CD4-positive, alpha-beta T cell (primary cell): ENCODE measurements around the gene CLHC1. TPM values are rescaled to one million over a fixed set of nuclear protein-coding genes. Genes with fewer than 3 reads are reported as not detected.

ENCODE experiments used
- ATAC-seq: fragments of 200-7000 bp; cut with Tn5 transposase; one replicate; pipeline ENCODE4 v1.10.0; 2022; ENCODE audit warnings: mild to moderate bottlenecking; ENCODE audit not compliant: poor library complexity
- CTCF ChIA-PET: fragments of 350-600 bp; sonication (Branson Sonifier 250); formaldehyde crosslinking; loops from one replicate; lab custom pipeline; 2021; ENCODE audit warnings: antibody characterized with exemption, inconsistent platforms; lab: Charles Lee
- POLR2A ChIA-PET: fragments of 350-600 bp; sonication (Branson Sonifier 250); formaldehyde crosslinking; loops from one replicate; lab custom pipeline; 2021; ENCODE audit warnings: antibody characterized with exemption, inconsistent platforms; lab: Charles Lee
- DNase-seq, 14 experiments: peaks; one replicate each; pipeline ENCODE4 v3.0.0-alpha.2; 2013 to 2020; ENCODE audit warnings: mixed read lengths in 2 of 14
- H3K27ac ChIP-seq, 2 donors: one replicate each; pipeline versions ENCODE4 v1.5.1 to v1.7.0; 2013; ENCODE audit warnings: low read length in 2 of 2, low read depth in 1 of 2, mild to moderate bottlenecking in 1 of 2
- H3K27me3 ChIP-seq, 2 experiments: 1 replicate in 1 of 2; 2 replicates in 1 of 2; pipeline versions ENCODE4 v1.6.1 to v1.7.0; 2013; ENCODE audit warnings: low read length in 2 of 2, control low read depth in 1 of 2, mild to moderate bottlenecking in 1 of 2, moderate library complexity in 1 of 2; ENCODE audit not compliant: insufficient read depth in 2 of 2, control insufficient read depth in 1 of 2
- H3K36me3 ChIP-seq: one replicate; pipeline ENCODE4 v1.6.1; 2013; ENCODE audit warnings: low read length, control low read depth; ENCODE audit not compliant: insufficient read depth
- H3K4me1 ChIP-seq: one replicate; pipeline ENCODE4 v1.6.1; 2013; ENCODE audit warnings: low read length, control low read depth; ENCODE audit not compliant: insufficient read depth
- H3K4me3 ChIP-seq: one replicate; pipeline ENCODE4 v1.5.1; 2013; ENCODE audit warnings: mild to moderate bottlenecking, low read length, moderate library complexity
- H3K9me3 ChIP-seq, 2 experiments: 1 replicate in 1 of 2; 2 replicates in 1 of 2; pipeline versions ENCODE4 v1.6.1 to v1.7.0; 2013; ENCODE audit warnings: low read length in 2 of 2, mild to moderate bottlenecking in 2 of 2, control low read depth in 1 of 2, moderate library complexity in 1 of 2; ENCODE audit not compliant: control insufficient read depth in 1 of 2, insufficient read depth in 1 of 2
- H3K27ac Mint-ChIP-seq: one replicate; pipeline ENCODE4 v1.8.0; 2020; ENCODE audit warnings: mixed read lengths
- H3K27me3 Mint-ChIP-seq: one replicate; pipeline ENCODE4 v1.8.0; 2021; ENCODE audit warnings: mixed read lengths
- H3K36me3 Mint-ChIP-seq: one replicate; pipeline ENCODE4 v1.8.0; 2021; ENCODE audit warnings: low read depth, mixed read lengths
- H3K4me1 Mint-ChIP-seq: one replicate; pipeline ENCODE4 v1.8.0; 2021; ENCODE audit warnings: low read depth, mixed read lengths
- H3K4me3 Mint-ChIP-seq: one replicate; pipeline ENCODE4 v1.8.0; 2020; ENCODE audit warnings: mild to moderate bottlenecking, mixed read lengths
- H3K9me3 Mint-ChIP-seq: one replicate; pipeline ENCODE4 v1.8.0; 2020; ENCODE audit warnings: mixed read lengths
- intact Hi-C, 2 experiments: fragments of 100-400 bp; cut with DNase I in 1 of 2; cut with micrococcal nuclease in 1 of 2; formaldehyde crosslinking; loops; one replicate each; pipeline versions ENCODE4 v1.15.1 to v1.9.0; 2023 to 2025; cut with DNase I, micrococcal nuclease
- total RNA-seq, 174 experiments: library from RNA in 2 of 174; stranded (reverse) in 2 of 174; gene quantifications; one replicate each; pipeline ENCODE4 v1.2.3 and lab custom pipeline; 2021 to 2026
- TF ChIP-seq, protein P1 (sequence below): fragments of 200-600 bp; IDR thresholded peaks from one replicate; pipeline ENCODE4 v1.8.0; 2022; ENCODE audit warnings: antibody characterized with exemption, mild to moderate bottlenecking

Gene CLHC1
- total RNA-seq, 2 experiments from 2014 or later = 4.4 TPM

DNA sequence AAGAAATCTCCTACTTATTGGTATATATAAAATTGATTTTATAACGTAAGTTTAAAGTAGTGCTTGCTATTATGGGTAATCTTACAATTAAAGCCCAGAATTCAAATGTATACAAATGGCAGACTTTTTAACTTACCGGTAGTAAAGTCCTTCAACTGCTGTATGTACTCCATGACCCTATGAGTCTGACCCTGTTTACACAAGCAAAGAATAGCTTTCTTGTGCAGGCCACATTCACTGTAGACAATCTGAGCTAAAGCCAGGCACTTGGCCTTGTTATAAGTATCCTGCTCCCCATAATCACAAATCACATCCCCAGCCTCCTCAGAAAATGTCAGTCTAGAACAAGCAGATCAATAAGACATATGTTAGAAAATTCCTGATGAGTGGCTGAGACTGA, 51.7 kb downstream of the CLHC1 start:
- Histone ChIP-seq H3K27ac (no peak overlapping the region), H3K27me3 (no peaks in the 10 kb centered on the region), H3K4me1 (no peaks in the 10 kb centered on the region), H3K9me3 (no peaks in the 10 kb centered on the region), H3K4me3 (no peak overlapping the region), H3K36me3 (no peaks in the 10 kb centered on the region)
- DNase-seq (no peak), ATAC-seq (no peak)
- Mint-ChIP-seq H3K9me3 (no peaks in the 10 kb centered on the region), H3K36me3 (no peaks in the 10 kb centered on the region), H3K27me3 (no peaks in the 10 kb centered on the region), H3K27ac (no peak overlapping the region), H3K4me3 (no peak overlapping the region), H3K4me1 (peaks cover 9% of the 10 kb centered on the region)
- ChIA-PET CTCF (no interaction called here), POLR2A (no interaction called here)
- TF ChIP-seq, protein P1, sequence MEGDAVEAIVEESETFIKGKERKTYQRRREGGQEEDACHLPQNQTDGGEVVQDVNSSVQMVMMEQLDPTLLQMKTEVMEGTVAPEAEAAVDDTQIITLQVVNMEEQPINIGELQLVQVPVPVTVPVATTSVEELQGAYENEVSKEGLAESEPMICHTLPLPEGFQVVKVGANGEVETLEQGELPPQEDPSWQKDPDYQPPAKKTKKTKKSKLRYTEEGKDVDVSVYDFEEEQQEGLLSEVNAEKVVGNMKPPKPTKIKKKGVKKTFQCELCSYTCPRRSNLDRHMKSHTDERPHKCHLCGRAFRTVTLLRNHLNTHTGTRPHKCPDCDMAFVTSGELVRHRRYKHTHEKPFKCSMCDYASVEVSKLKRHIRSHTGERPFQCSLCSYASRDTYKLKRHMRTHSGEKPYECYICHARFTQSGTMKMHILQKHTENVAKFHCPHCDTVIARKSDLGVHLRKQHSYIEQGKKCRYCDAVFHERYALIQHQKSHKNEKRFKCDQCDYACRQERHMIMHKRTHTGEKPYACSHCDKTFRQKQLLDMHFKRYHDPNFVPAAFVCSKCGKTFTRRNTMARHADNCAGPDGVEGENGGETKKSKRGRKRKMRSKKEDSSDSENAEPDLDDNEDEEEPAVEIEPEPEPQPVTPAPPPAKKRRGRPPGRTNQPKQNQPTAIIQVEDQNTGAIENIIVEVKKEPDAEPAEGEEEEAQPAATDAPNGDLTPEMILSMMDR = no peak
- intact Hi-C loops = no loop called here

DNA sequence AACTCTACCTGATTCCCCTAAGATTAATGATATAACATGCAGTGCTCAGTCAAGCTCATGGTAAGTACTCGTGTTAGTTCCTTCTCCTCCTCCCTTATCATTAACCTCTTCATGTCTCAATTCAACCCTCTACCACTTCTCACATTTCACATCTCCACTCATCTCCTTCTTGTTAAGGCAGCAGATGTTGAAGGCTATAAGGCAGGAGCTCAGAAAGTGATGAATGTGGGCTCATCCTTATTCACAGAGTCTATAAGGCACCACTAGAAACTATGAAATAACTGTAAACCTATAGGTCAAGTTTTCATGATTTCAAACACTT, 56.0 kb downstream of the CLHC1 start:
- Histone ChIP-seq H3K9me3 (no peaks in the 10 kb centered on the region), H3K4me3 (no peak overlapping the region), H3K4me1 (no peaks in the 10 kb centered on the region), H3K27me3 (no peaks in the 10 kb centered on the region), H3K27ac (no peak overlapping the region), H3K36me3 (no peaks in the 10 kb centered on the region)
- intact Hi-C loops = loop anchor here (5.0 to 10.0 kb wide), 4 partner anchors 451 to 1069 kb away; partner anchors contain the start of gene EML6 (in 2 of the 2)
- no peak overlapping the region for H3K4me3 Mint-ChIP-seq
- no peak for DNase-seq
- CTCF ChIA-PET = interaction anchor here (1.1 to 3.1 kb wide), 5 partner anchors 10 to 337 kb away, joined by 3 to 13 read pairs (median 4); no protein-coding TSS in a partner anchor
- H3K9me3 Mint-ChIP-seq = no peaks in the 10 kb centered on the region
- no peak overlapping the region for H3K27ac Mint-ChIP-seq
- peak; percentile 22 for ATAC-seq
- no peaks in the 10 kb centered on the region for H3K27me3 Mint-ChIP-seq
- TF ChIP-seq, protein P1 = no peak
- H3K4me1 Mint-ChIP-seq = peaks cover 10% of the 10 kb centered on the region
- no peaks in the 10 kb centered on the region for H3K36me3 Mint-ChIP-seq
- POLR2A ChIA-PET = interaction anchor here (0.9 to 1.1 kb wide), 2 partner anchors 9 to 1127 kb away, joined by 3 to 4 read pairs; no protein-coding TSS in a partner anchor

DNA sequence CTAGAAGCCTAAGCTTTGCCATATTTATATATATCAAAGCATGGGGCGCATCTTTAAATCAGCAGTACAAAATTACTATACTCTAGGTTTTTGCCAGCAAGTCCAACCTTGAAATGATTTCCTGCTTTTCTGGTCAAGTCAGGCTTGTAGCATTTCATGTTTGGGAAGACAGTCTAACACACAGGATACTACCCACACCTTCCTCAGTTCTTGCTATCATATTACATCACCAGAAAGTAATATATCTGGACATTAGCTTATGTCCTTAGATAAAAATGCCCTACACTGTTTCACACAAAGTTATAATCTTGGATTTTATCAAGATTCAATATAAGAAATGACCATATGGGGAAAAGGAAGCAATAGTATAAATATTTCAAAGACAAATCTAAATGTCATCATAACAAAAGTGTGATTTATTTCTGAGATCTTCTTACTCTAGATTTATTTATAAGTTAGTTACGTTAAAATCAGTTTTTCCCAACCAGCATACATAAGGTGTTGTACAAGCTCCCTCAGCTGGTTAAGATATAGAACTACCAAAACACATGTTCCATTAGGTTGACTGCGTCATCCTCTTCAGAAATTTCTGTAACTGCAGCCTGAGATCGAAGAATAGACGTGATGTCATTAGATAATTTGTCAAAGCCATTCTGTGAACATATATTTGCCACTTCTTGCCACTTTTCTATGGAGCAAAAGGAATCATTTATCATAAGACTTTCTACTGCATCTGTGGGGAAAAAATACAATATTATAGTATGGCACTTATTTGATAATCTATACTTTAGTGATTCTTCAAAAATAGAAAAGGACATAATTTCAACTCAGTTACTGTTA, 56.6 kb downstream of the CLHC1 start:
- POLR2A ChIA-PET = interaction anchor here (0.6 to 1.1 kb wide), 3 partner anchors 10 to 1127 kb away, joined by 3 to 4 read pairs (median 3); no protein-coding TSS in a partner anchor

More for the DNA sequence above, 56.6 kb downstream of the CLHC1 start:
- no peak overlapping the region for H3K27ac Mint-ChIP-seq
- no peaks in the 10 kb centered on the region for H3K27me3 Mint-ChIP-seq
- Histone ChIP-seq H3K36me3 (no peaks in the 10 kb centered on the region), H3K9me3 (no peaks in the 10 kb centered on the region), H3K27ac (no peak overlapping the region), H3K27me3 (no peaks in the 10 kb centered on the region), H3K4me3 (no peak overlapping the region), H3K4me1 (no peaks in the 10 kb centered on the region)
- H3K4me1 Mint-ChIP-seq = peaks cover 10% of the 10 kb centered on the region
- TF ChIP-seq, protein P1 = peak; percentile 59
- intact Hi-C loops = loop anchor here (1.0 to 10.0 kb wide), 8 partner anchors 277 to 1068 kb away; partner anchors contain the start of gene EML6 (in 2 of the 2)
- H3K9me3 Mint-ChIP-seq = no peaks in the 10 kb centered on the region
- no peak overlapping the region for H3K4me3 Mint-ChIP-seq
- peak; percentile 99 for ATAC-seq
- H3K36me3 Mint-ChIP-seq = no peaks in the 10 kb centered on the region
- CTCF ChIA-PET = interaction anchor here (1.1 to 3.1 kb wide), 4 partner anchors 10 to 337 kb away, joined by 3 to 13 read pairs (median 5); no protein-coding TSS in a partner anchor
- peak in 3 of 14 experiments; percentile 64 to 76 (median 71) for DNase-seq
